Activated T-helper 2 cell treated with anti-CD3 and anti-CD28 coated beads, Interferon-gamma antibody, Interleukin-2, Interleukin-4, amounts not matched to agents 10 μg/mL and 5 μg/mL and 100 μg/mL, durations not matched to agents 14 hours and 24 hours and 36 hours (primary cell): ENCODE data around the gene TMA7. TPM values are rescaled to one million over a fixed set of nuclear protein-coding genes. Genes with fewer than 3 reads are reported as not detected.

Experiments
- DNase-seq: peaks from one replicate; pipeline ENCODE4 v3.0.0; 2021; ENCODE audit warnings: low spot score
- H3K27ac Mint-ChIP-seq: one replicate; pipeline ENCODE4 v1.8.0; 2021; ENCODE audit warnings: mixed read lengths
- H3K27me3 Mint-ChIP-seq: one replicate; pipeline ENCODE4 v1.8.0; 2021; ENCODE audit warnings: low read depth, mixed read lengths
- H3K36me3 Mint-ChIP-seq: one replicate; pipeline ENCODE4 v1.8.0; 2021; ENCODE audit warnings: low read depth, mixed read lengths
- H3K4me1 Mint-ChIP-seq: one replicate; pipeline ENCODE4 v1.8.0; 2021; ENCODE audit warnings: low read depth, mixed read lengths
- H3K4me3 Mint-ChIP-seq: one replicate; pipeline ENCODE4 v1.8.0; 2021; ENCODE audit warnings: low read depth, mild to moderate bottlenecking, moderate library complexity, mixed read lengths
- H3K9me3 Mint-ChIP-seq: one replicate; pipeline ENCODE4 v1.8.0; 2021; ENCODE audit warnings: mixed read lengths
- intact Hi-C: fragments of 100-400 bp; cut with micrococcal nuclease; formaldehyde crosslinking; loops from one replicate; pipeline ENCODE4 v1.15.1; 2023
- total RNA-seq: library from RNA; stranded (reverse); gene quantifications from 2 replicates; pipeline ENCODE4 v1.2.3, GENCODE V29; 2022

Gene TMA7
- total RNA-seq, 1 donor from 2014 or later = 289 TPM

DNA sequence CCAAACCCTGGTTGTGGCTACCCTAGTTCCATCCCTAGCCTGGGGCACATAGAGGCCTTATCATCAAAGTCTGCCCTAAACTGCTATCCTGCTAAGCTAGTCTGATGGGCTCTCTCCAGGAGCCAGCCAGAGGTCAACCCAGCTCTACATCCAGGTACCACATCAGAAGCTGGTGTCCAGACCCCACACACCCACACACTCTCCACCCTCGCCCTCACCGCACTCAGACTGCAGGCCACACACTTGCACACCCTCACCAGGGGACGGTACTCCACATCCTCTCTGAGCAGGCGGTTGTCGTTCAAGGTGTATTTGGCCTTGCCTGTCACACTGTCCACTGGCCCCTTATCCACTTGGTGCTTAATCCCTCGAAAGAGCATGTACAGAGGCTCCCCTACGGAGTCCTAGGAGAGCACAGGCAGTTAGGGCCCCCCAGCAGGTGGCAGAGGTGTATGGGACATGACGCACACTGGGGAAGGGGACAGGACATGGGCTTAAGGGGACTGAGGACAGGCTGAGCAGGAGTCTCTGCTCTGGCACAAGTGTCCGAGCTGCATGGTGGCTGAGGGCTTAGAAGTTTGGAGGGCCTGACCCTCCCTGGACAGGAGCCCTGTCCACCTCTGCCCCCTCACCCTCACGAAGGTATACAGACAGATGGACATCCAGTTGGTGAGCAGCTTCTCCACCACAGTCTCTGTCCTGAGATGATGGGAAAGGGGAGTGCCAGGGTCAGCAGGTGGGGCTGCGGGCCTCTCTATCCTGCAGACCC, 28.3 kb upstream of the TMA7 start:
- H3K9me3 Mint-ChIP-seq = no peaks in the 10 kb centered on the region
- intact Hi-C loops = no loop called here
- H3K4me1 Mint-ChIP-seq = no peaks in the 10 kb centered on the region
- H3K27me3 Mint-ChIP-seq = no peaks in the 10 kb centered on the region
- no peaks in the 10 kb centered on the region for H3K36me3 Mint-ChIP-seq
- DNase-seq = no peak
- no peak overlapping the region for H3K27ac Mint-ChIP-seq
- no peak overlapping the region for H3K4me3 Mint-ChIP-seq

GRCh38 chr3:48412375-48413001, 27.6 kb upstream of the TMA7 start:
- no peak overlapping the region for H3K4me3 Mint-ChIP-seq
- H3K4me1 Mint-ChIP-seq = no peaks in the 10 kb centered on the region
- H3K27me3 Mint-ChIP-seq = no peaks in the 10 kb centered on the region
- no peaks in the 10 kb centered on the region for H3K36me3 Mint-ChIP-seq
- no peak for DNase-seq
- intact Hi-C loops = no loop called here
- no peaks in the 10 kb centered on the region for H3K9me3 Mint-ChIP-seq
- H3K27ac Mint-ChIP-seq = no peak overlapping the region

DNA sequence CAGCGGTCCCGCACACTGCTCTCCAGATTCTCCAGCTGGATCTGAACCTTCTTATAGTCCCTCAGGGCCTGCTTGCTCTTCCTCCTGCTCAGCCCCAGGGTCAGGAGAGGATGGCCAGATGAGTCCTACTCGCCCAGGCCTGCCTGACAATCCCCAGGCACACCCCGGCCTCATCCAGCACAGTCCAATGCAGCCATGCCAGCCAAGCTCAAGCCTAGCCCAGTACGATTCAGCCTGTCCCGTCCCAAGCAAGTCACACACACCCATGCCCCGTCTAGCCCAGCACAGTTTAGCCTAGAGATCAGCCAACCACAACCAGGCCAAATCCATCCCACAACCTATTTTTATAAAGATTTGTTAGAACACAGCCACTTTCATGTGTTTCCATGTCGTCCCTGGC, 27.0 kb upstream of the TMA7 start:
- H3K27ac Mint-ChIP-seq = no peak overlapping the region
- H3K4me1 Mint-ChIP-seq = no peaks in the 10 kb centered on the region
- no peaks in the 10 kb centered on the region for H3K36me3 Mint-ChIP-seq
- no peak for DNase-seq
- H3K9me3 Mint-ChIP-seq = no peaks in the 10 kb centered on the region
- no peak overlapping the region for H3K4me3 Mint-ChIP-seq
- no peaks in the 10 kb centered on the region for H3K27me3 Mint-ChIP-seq
- intact Hi-C loops = no loop called here

- DNase-seq = no peak
- Mint-ChIP-seq H3K27ac (no peak overlapping the region), H3K4me1 (no peaks in the 10 kb centered on the region), H3K9me3 (no peaks in the 10 kb centered on the region), H3K4me3 (no peak overlapping the region), H3K36me3 (no peaks in the 10 kb centered on the region), H3K27me3 (no peaks in the 10 kb centered on the region)
- intact Hi-C loops = no loop called here
Observed at GRCh38 chr3:48413611-48414010, 26.4 kb upstream of the TMA7 start.

- Mint-ChIP-seq H3K27ac (no peak overlapping the region), H3K4me3 (no peak overlapping the region), H3K36me3 (no peaks in the 10 kb centered on the region), H3K4me1 (no peaks in the 10 kb centered on the region), H3K27me3 (no peaks in the 10 kb centered on the region), H3K9me3 (no peaks in the 10 kb centered on the region)
- no peak for DNase-seq
- intact Hi-C loops = no loop called here
Observed at GRCh38 chr3:48414376-48415250, 25.4 kb upstream of the TMA7 start.

DNA sequence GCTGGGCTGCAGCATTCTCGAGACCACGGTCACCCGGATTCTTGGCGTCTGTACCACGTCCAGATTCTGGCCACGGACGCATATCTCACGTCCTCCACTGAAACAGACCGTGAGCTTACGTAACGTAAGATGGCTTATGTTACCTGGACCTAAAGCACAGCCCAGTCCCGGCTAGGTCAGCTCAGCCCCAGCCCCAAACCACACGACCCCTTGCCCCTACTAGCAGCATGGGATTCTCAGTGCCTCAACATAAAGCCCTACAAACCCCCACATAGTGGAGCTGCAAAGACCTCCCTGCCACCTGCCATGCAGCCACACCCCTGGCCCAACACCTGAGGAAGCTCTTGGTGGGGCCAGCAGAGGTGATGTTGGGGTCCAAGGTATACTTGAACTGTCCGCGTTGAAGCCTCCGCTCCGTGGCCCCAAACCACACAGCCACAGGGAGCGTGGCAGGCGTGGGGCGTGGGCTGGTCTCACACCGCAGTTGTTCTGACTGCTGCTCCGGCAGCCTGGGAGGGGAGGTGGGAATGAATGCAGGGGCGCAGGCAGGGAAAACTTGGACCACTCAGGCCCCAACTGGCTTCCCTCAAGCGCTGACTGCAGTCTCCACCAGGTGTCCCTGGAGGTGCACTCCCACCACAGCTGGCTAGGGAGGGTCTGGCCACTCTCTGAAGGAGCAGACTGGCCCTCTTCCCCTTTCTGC, 24.7 kb upstream of the TMA7 start:
- intact Hi-C loops = no loop called here
- Mint-ChIP-seq H3K4me3 (no peak overlapping the region), H3K4me1 (no peaks in the 10 kb centered on the region), H3K9me3 (no peaks in the 10 kb centered on the region), H3K36me3 (no peaks in the 10 kb centered on the region), H3K27me3 (no peaks in the 10 kb centered on the region), H3K27ac (no peak overlapping the region)
- DNase-seq = no peak

GRCh38 chr3:48416091-48416505, 24.0 kb upstream of the TMA7 start:
- H3K36me3 Mint-ChIP-seq = no peaks in the 10 kb centered on the region
- H3K9me3 Mint-ChIP-seq = no peaks in the 10 kb centered on the region
- H3K4me1 Mint-ChIP-seq = no peaks in the 10 kb centered on the region
- H3K4me3 Mint-ChIP-seq = no peak overlapping the region
- DNase-seq = no peak
- intact Hi-C loops = no loop called here
- no peaks in the 10 kb centered on the region for H3K27me3 Mint-ChIP-seq
- no peak overlapping the region for H3K27ac Mint-ChIP-seq

DNA sequence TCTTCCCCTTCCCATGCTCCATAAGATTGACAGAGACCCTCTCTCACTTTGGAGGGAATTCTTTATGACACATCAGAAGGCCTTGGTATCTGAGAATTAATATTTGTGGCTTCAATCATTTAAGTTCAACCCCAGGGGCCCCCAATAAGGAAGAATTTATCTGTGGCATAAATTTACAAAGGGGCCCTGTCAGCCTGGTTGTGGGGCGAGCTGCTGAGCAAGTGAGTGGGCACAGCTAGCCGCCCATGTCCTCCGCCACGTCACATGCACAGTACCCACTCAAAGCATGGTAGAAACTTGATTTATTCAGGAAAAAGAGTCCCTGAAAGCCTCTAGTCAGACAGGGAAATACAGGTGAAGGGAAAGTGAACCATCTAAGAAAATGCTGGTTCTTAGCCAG, 23.5 kb upstream of the TMA7 start:
- no peaks in the 10 kb centered on the region for H3K9me3 Mint-ChIP-seq
- no peaks in the 10 kb centered on the region for H3K4me1 Mint-ChIP-seq
- H3K4me3 Mint-ChIP-seq = no peak overlapping the region
- no peaks in the 10 kb centered on the region for H3K27me3 Mint-ChIP-seq
- intact Hi-C loops = no loop called here
- no peak for DNase-seq
- H3K36me3 Mint-ChIP-seq = no peaks in the 10 kb centered on the region
- H3K27ac Mint-ChIP-seq = no peak overlapping the region

- Mint-ChIP-seq H3K27me3 (no peaks in the 10 kb centered on the region), H3K27ac (no peak overlapping the region)
Observed at GRCh38 chr3:48417529-48418108, 22.4 kb upstream of the TMA7 start.

GRCh38 chr3:48418140-48418539, 21.9 kb upstream of the TMA7 start:
- Mint-ChIP-seq H3K4me1 (no peaks in the 10 kb centered on the region), H3K27ac (no peak overlapping the region), H3K4me3 (no peak overlapping the region), H3K9me3 (no peaks in the 10 kb centered on the region), H3K27me3 (no peaks in the 10 kb centered on the region), H3K36me3 (no peaks in the 10 kb centered on the region)
- intact Hi-C loops = no loop called here
- DNase-seq = no peak

More at GRCh38 chr3:48417529-48418108, 22.4 kb upstream of the TMA7 start:
- no peaks in the 10 kb centered on the region for H3K4me1 Mint-ChIP-seq
- intact Hi-C loops = no loop called here
- no peak overlapping the region for H3K4me3 Mint-ChIP-seq
- H3K36me3 Mint-ChIP-seq = no peaks in the 10 kb centered on the region
- DNase-seq = no peak
- H3K9me3 Mint-ChIP-seq = no peaks in the 10 kb centered on the region

DNA sequence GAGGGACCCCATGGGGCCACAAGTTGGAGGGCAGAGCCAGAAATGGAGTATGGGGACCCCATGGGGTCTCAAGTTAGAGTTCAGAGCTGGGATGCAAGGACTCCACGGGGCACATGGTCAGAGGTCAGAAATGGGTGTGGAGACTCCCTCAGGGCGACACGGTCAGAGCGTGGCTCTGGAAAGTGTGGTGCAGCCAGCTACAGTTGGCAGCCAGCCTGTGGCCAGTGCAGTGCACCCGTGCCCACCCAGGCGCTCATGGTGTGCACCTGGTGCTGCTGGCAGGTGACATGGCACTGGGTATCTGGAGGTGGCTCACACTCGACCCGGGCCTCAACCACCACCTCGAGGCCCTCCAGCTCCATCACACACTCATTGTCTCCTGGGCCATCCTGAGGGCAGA, 21.4 kb upstream of the TMA7 start:
- H3K4me3 Mint-ChIP-seq = no peak overlapping the region
- no peaks in the 10 kb centered on the region for H3K4me1 Mint-ChIP-seq
- no peak for DNase-seq
- no peak overlapping the region for H3K27ac Mint-ChIP-seq
- no peaks in the 10 kb centered on the region for H3K36me3 Mint-ChIP-seq
- intact Hi-C loops = no loop called here
- H3K27me3 Mint-ChIP-seq = no peaks in the 10 kb centered on the region
- H3K9me3 Mint-ChIP-seq = no peaks in the 10 kb centered on the region

- DNase-seq = no peak
Observed at GRCh38 chr3:48419149-48419548, 20.9 kb upstream of the TMA7 start.

More at GRCh38 chr3:48419149-48419548, 20.9 kb upstream of the TMA7 start:
- Mint-ChIP-seq H3K27ac (no peak overlapping the region), H3K27me3 (no peaks in the 10 kb centered on the region), H3K9me3 (no peaks in the 10 kb centered on the region), H3K4me1 (no peaks in the 10 kb centered on the region), H3K4me3 (no peak overlapping the region), H3K36me3 (no peaks in the 10 kb centered on the region)
- intact Hi-C loops = no loop called here
